WTC11 (cell line): ENCODE results near the gene MECR.

Experiments
- AFF4 ChIP-seq: sonication (generic); formaldehyde crosslinking; IDR thresholded peaks from 2 replicates; pipeline ENCODE4 v1.8.1; 2023; ENCODE audit warnings: mild to moderate bottlenecking, missing genetic modification reagents, borderline replicate concordance
- CTCF ChIP-seq: fragments of 200-600 bp; IDR thresholded peaks from 2 replicates; pipeline ENCODE4 v1.8.0; 2022; ENCODE audit warnings: antibody characterized with exemption
- IRF2 ChIP-seq: sonication (generic); formaldehyde crosslinking; IDR thresholded peaks from 2 replicates; pipeline ENCODE4 v1.8.0; 2022; ENCODE audit warnings: low read depth, missing genetic modification reagents, borderline replicate concordance
- KAT7 ChIP-seq: sonication (generic); formaldehyde crosslinking; IDR thresholded peaks from 2 replicates; pipeline ENCODE4 v1.8.1; 2023; ENCODE audit warnings: missing genetic modification reagents, mild to moderate bottlenecking, borderline replicate concordance
- TCF7 ChIP-seq: sonication (generic); formaldehyde crosslinking; IDR thresholded peaks from 2 replicates; pipeline ENCODE4 v1.8.0; 2022; ENCODE audit warnings: mild to moderate bottlenecking, low read depth, missing genetic modification reagents, moderate library complexity
- TF ChIP-seq, protein P1 (sequence below): fragments of 250-450 bp; sonication (Bioruptor Pico); IDR thresholded peaks from 2 replicates; pipeline ENCODE4 v1.9.0; 2021; ENCODE audit warnings: moderate library complexity, mild to moderate bottlenecking, inconsistent platforms, borderline replicate concordance
- TF ChIP-seq, protein P2 (sequence below): sonication (generic); formaldehyde crosslinking; IDR thresholded peaks from 2 replicates; pipeline ENCODE4 v1.8.0; 2022; ENCODE audit warnings: mild to moderate bottlenecking, missing genetic modification reagents
- TF ChIP-seq, protein P3 (sequence below): sonication (generic); formaldehyde crosslinking; IDR thresholded peaks from 2 replicates; pipeline ENCODE4 v1.8.0; 2023; ENCODE audit warnings: missing genetic modification reagents, mild to moderate bottlenecking, borderline replicate concordance

DNA sequence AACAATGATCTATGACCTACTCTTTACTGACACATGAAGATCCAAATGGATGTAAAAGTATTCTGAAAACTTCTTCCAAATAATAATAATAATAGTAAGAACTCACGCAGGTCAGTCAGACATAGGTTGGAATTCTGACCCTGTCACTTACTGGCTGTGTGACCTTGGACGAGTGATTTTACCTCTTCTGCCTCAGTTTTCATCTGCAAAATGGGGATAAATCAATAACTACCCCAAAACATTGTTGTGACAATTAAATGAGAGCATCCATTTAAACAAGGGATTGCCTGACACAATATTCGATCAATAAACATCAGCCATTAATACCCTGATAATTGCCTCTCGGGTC is 556 bp downstream of the MECR start:
- TF ChIP-seq TCF7 (CRISPR knock-in tag) (no peak), CTCF (no peak), KAT7 (CRISPR knock-in tag) (no peak), AFF4 (CRISPR knock-in tag) (no peak), IRF2 (CRISPR knock-in tag) (no peak)
- TF ChIP-seq, protein P1, sequence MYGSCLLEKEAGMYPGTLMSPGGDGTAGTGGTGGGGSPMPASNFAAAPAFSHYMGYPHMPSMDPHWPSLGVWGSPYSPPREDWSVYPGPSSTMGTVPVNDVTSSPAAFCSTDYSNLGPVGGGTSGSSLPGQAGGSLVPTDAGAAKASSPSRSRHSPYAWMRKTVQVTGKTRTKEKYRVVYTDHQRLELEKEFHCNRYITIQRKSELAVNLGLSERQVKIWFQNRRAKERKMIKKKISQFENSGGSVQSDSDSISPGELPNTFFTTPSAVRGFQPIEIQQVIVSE (CRISPR knock-in tag), result no peak
- TF ChIP-seq, protein P2, sequence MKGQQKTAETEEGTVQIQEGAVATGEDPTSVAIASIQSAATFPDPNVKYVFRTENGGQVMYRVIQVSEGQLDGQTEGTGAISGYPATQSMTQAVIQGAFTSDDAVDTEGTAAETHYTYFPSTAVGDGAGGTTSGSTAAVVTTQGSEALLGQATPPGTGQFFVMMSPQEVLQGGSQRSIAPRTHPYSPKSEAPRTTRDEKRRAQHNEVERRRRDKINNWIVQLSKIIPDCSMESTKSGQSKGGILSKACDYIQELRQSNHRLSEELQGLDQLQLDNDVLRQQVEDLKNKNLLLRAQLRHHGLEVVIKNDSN (CRISPR knock-in tag), result no peak
- TF ChIP-seq, protein P3, sequence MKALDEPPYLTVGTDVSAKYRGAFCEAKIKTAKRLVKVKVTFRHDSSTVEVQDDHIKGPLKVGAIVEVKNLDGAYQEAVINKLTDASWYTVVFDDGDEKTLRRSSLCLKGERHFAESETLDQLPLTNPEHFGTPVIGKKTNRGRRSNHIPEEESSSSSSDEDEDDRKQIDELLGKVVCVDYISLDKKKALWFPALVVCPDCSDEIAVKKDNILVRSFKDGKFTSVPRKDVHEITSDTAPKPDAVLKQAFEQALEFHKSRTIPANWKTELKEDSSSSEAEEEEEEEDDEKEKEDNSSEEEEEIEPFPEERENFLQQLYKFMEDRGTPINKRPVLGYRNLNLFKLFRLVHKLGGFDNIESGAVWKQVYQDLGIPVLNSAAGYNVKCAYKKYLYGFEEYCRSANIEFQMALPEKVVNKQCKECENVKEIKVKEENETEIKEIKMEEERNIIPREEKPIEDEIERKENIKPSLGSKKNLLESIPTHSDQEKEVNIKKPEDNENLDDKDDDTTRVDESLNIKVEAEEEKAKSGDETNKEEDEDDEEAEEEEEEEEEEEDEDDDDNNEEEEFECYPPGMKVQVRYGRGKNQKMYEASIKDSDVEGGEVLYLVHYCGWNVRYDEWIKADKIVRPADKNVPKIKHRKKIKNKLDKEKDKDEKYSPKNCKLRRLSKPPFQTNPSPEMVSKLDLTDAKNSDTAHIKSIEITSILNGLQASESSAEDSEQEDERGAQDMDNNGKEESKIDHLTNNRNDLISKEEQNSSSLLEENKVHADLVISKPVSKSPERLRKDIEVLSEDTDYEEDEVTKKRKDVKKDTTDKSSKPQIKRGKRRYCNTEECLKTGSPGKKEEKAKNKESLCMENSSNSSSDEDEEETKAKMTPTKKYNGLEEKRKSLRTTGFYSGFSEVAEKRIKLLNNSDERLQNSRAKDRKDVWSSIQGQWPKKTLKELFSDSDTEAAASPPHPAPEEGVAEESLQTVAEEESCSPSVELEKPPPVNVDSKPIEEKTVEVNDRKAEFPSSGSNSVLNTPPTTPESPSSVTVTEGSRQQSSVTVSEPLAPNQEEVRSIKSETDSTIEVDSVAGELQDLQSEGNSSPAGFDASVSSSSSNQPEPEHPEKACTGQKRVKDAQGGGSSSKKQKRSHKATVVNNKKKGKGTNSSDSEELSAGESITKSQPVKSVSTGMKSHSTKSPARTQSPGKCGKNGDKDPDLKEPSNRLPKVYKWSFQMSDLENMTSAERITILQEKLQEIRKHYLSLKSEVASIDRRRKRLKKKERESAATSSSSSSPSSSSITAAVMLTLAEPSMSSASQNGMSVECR (CRISPR knock-in tag), result no peak
